NCI-H1105 (cell line): ENCODE measurements around the gene ERVW-1.

Experiments
- DNase-seq: peaks from one replicate; lab custom pipeline; 2025; lab: John Stamatoyannopoulos, UW

Gene ERVW-1

GRCh38 chr7:92425311-92425947 lies 52.3 kb downstream of the ERVW-1 start:
- no peak for DNase-seq

GRCh38 chr7:92423710-92424131 lies 54.0 kb downstream of the ERVW-1 start:
- DNase-seq = no peak

GRCh38 chr7:92422926-92423325 lies 54.8 kb downstream of the ERVW-1 start:
- no peak for DNase-seq

DNA sequence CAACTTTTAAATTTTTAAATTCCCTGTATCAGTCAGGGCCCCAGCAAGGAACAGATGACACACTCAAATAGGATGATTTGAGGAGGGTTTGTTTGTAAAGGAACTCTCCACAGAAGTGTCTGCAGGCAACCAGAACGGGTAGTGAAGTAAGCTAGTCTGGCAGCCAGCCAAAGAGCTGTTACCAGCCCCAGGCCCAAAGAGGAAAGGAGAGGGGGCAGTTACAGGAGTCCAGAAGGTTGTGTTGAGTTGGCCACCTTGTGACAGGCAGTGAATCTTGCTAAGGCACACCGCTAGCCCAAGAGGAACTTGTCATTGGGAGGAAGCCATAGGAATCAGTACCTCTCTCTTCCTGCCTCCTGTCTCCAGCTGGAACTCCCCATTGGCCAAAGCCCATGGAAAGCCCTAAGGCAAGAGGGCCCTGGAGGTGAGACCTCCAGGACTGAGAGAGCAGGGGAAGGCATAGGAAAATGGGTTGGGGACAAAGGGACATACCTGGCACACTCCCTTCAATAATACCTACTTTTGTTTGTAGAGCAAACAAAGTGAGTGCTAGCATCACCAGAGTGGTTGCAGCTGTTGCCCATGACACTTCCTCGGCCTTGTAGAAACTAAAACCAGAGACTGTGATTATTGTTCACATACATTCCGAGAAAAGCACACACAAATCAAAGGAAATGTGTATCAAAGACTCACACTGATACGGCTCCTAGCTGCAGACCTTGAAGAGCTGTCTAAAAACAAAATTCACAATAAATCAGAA lies 55.9 kb downstream of the ERVW-1 start:
- DNase-seq = peak; percentile 30
